ENCODE measurements around the gene ARHGAP18.

ARHGAP18 gene

GRCh38 chr6:129725341-129725740 lies 15.4 kb upstream of the ARHGAP18 start:
- TF ChIP-seq, protein P1, sequence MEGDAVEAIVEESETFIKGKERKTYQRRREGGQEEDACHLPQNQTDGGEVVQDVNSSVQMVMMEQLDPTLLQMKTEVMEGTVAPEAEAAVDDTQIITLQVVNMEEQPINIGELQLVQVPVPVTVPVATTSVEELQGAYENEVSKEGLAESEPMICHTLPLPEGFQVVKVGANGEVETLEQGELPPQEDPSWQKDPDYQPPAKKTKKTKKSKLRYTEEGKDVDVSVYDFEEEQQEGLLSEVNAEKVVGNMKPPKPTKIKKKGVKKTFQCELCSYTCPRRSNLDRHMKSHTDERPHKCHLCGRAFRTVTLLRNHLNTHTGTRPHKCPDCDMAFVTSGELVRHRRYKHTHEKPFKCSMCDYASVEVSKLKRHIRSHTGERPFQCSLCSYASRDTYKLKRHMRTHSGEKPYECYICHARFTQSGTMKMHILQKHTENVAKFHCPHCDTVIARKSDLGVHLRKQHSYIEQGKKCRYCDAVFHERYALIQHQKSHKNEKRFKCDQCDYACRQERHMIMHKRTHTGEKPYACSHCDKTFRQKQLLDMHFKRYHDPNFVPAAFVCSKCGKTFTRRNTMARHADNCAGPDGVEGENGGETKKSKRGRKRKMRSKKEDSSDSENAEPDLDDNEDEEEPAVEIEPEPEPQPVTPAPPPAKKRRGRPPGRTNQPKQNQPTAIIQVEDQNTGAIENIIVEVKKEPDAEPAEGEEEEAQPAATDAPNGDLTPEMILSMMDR (IDR thresholded peaks at IDR 0.05; ENCODE audit: low read length, missing control alignments) = no peak
- no peak for DNase-seq (ENCODE audit: low read depth)
- H3K4me3 ChIP-seq (replicated peaks; ENCODE audit: low read depth, low read length) = no peak overlapping the region

DNA sequence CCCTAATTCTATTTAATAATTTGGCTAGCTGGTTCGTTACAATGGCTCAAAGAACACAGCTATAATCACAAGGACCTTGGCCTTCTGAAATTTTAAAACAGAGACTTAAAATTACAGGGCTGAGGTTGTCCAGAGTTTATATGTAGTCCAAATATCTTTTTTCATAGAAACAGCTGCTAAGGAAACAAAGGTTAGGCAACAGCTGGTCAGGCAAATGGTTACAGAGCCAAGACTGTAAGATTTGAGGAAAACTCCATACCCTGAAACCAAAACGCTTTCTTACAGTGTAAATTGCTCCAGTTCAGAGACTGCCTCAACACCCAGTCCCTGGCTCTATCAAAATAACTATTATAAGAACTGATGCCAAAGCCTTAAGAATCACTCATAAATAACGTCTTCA lies 9.7 kb upstream of the ARHGAP18 start:
- TF ChIP-seq, protein P1 (IDR thresholded peaks at IDR 0.05; ENCODE audit: low read length, missing control alignments) = no peak
- H3K4me3 ChIP-seq (replicated peaks; ENCODE audit: low read depth, low read length) = no peak overlapping the region
- peak; percentile 70 for DNase-seq (ENCODE audit: low read depth)

DNA sequence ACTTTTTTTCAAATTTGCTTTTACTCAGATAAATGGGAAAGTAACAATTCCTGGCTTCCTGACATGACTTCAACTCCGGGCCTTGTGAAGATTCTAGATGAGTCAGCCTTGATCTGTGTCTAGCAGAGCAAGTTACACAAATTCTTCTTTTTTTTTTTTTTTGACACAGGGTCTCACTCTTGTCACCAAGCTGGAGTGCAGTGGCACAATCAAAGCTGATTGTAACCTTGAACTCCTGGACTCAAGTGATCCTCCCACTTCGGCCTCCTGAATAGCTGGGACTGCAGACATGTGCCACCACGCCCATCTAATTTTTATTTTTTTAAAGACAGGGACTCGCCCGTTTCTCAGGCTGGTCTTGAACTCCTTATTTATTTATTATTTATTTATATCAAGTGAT lies 7.3 kb upstream of the ARHGAP18 start:
- no peak overlapping the region for H3K4me3 ChIP-seq (replicated peaks; ENCODE audit: low read depth, low read length)
- peak; percentile 42 for DNase-seq (ENCODE audit: low read depth)
- TF ChIP-seq, protein P1 (IDR thresholded peaks at IDR 0.05; ENCODE audit: low read length, missing control alignments) = no peak

DNA sequence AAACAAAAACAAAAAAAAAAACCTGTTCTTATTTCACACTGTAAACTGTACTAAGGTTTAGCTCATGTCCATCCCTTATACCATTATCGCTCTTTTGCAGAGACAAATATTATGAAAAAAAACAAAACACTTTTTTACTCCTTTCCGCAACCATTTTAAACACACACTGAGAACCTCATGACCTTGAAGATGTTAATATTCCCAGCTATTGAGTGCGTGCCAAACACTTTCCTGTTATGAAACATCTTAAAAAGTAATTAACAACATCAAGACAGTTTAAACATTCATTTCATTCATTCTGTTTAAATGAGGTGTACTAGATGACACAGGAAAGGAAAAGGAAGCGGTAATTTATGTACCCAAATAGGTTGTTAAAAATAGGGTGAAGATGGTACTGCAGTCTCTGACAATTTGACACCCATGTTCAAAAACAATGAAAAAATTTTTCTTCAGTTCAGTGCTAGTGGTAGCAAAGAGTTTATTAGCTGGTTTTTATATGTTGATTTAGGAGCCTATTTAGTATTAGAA lies 3.9 kb upstream of the ARHGAP18 start:
- DNase-seq (ENCODE audit: low read depth) = no peak
- TF ChIP-seq, protein P1 (IDR thresholded peaks at IDR 0.05; ENCODE audit: low read length, missing control alignments) = no peak
- H3K4me3 ChIP-seq (replicated peaks; ENCODE audit: low read depth, low read length) = no peak overlapping the region

- TF ChIP-seq, protein P1 (IDR thresholded peaks at IDR 0.05; ENCODE audit: low read length, missing control alignments) = no peak
- no peak for DNase-seq (ENCODE audit: low read depth)
- H3K4me3 ChIP-seq (replicated peaks; ENCODE audit: low read depth, low read length) = no peak overlapping the region
These were observed 1.3 kb upstream of the ARHGAP18 start for GRCh38 chr6:129711271-129711631.

DNA sequence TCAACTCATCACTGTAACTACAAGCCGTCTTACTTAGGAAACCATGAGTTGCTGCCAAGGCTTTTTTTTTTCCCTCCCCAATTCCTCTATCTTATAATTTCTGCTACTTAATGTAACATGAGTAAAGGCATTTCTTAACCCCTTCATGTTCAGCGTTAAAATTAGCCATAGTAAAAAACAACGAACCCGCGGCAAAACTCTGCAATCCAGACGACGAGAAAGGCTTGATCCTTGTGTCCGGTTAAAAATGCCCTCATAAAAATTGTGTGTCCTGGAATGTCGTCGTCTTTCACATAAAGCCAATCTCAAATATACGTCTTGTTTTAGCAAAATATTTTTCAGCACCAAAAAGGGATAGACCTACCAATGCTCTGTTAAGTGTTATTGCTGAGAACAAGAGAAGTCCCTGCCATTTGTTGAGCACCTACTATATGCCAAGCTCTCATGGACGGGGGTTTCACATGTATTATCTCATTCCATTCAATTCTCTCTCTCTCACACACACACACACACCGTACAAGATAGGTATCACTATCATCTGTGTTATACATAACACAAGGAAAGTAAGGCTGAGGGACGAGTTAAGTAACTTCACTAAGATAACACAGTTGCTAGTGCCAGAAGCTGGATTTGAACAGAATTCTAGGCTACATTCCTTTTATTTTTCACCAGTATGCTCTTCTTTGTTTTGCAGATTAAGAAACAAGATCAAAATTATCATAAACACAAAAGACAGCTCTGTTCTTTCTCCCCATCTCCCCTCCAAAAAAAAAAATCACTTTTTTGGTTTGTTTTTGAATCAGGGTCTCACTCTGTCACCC lies 683 bp upstream of the ARHGAP18 start:
- TF ChIP-seq, protein P1 (IDR thresholded peaks at IDR 0.05; ENCODE audit: low read length, missing control alignments) = no peak
- DNase-seq (ENCODE audit: low read depth) = no peak
- H3K4me3 ChIP-seq (replicated peaks; ENCODE audit: low read depth, low read length) = peak overlapping the region; percentile 80

Measured in fibroblast of pulmonary artery (primary cell).